HFFc6 (cell line): ENCODE results near the gene PDXDC1. TPM values are rescaled to one million over a fixed set of nuclear protein-coding genes. Genes with fewer than 3 reads are reported as not detected.
A peak's percentile ranks its signal among the peaks of the same experiment; 100 is the strongest.
"Not testable (repeated sequence)": the region's sequence is repeated elsewhere in the genome, so short reads cannot be mapped to it uniquely, and the experiment has no call there.

ENCODE experiments used
- DNase-seq: peaks from one replicate; pipeline ENCODE4 v3.0.0-alpha.2; 2018
- H3K27ac Mint-ChIP-seq: 2 replicates; pipeline ENCODE4 v1.8.0; 2020; ENCODE audit warnings: mild to moderate bottlenecking, mixed read lengths
- H3K27me3 Mint-ChIP-seq: 2 replicates; pipeline ENCODE4 v1.8.0; 2021; ENCODE audit warnings: mild to moderate bottlenecking, moderate library complexity, mixed read lengths; ENCODE audit not compliant: insufficient read depth
- H3K36me3 Mint-ChIP-seq: 2 replicates; pipeline ENCODE4 v1.8.0; 2021; ENCODE audit warnings: low read depth, mixed read lengths
- H3K4me1 Mint-ChIP-seq: 2 replicates; pipeline ENCODE4 v1.8.0; 2020; ENCODE audit warnings: low read depth, mixed read lengths
- H3K4me3 Mint-ChIP-seq: 2 replicates; pipeline ENCODE4 v1.8.0; 2020; ENCODE audit warnings: mild to moderate bottlenecking, moderate library complexity, mixed read lengths
- H3K9me3 Mint-ChIP-seq: 2 replicates; pipeline ENCODE4 v1.8.0; 2020; ENCODE audit warnings: mild to moderate bottlenecking, mixed read lengths
- CTCF ChIP-seq: fragments of 200-600 bp; sonication (generic); IDR thresholded peaks from 2 replicates; pipeline ENCODE4 v1.5.0; 2021; ENCODE audit warnings: antibody characterized with exemption, mild to moderate bottlenecking
- total RNA-seq, 6 experiments: library from RNA; stranded (reverse); fragmentation: NEBNext Ultra II Directional; extraction: Animal tissue kit (Norgen Biotek cat#: 25700); gene quantifications; 2 replicates in 1 of 6; 3 replicates in 5 of 6; pipeline ENCODE4 v1.2.3, GENCODE V29; 2021

Gene PDXDC1
- total RNA-seq, 6 experiments from 2014 or later, result 78.8 to 88.3 (median 82.0) TPM

DNA sequence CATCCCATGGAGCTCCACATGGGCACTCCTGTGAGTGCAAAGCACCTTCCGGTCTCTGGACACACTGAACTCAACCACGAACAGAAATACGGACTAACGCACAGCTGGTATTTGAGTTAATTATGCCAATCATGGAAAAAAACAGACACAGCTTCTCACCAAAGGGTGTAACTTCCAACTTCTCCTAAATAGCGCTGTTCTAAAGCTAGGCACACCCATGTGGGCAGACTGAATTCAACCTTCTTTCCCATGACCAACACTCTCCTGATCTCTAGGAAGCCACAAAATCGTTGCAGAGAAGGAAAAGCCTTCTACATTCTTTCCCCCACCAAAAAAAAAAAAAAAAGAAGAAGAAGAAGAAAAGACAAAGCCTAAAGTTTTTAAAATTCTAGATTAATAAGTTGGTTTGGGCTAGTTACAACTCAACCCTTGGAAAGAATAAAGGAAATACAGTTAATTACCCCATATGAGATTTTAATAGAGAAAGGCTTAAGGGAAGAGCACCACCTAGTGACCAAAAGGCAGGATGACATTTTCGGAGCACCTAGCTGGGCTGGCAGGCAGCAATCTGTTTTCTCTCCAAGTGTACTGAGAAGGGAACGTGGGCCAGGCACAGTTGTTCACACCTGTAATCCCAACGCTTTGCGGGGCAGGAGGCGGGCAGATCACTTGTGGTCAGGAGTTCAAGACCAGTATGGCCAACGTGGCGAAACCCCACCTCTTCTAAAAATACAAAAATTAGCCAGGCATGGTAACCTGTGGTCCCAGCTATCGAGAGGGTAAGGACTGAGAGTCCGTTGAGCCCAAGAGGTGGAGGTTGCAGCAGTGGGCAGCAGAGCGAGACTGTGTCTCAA is 97.3 kb downstream of the PDXDC1 start:
- not testable (repeated sequence) for H3K36me3 Mint-ChIP-seq, H3K27ac Mint-ChIP-seq, H3K9me3 Mint-ChIP-seq, H3K27me3 Mint-ChIP-seq, DNase-seq, H3K4me3 Mint-ChIP-seq, H3K4me1 Mint-ChIP-seq
- peak; percentile 78 for TF ChIP-seq CTCF

GRCh38 chr16:15073101-15073500 is 98.3 kb downstream of the PDXDC1 start:
- no peaks in the 10 kb centered on the region for H3K9me3 Mint-ChIP-seq
- peaks cover 9% of the 10 kb centered on the region; the same call in 1 of the 2 replicates for H3K36me3 Mint-ChIP-seq
- no peaks in the 10 kb centered on the region for H3K4me1 Mint-ChIP-seq
- no peak for DNase-seq
- no peaks in the 10 kb centered on the region for H3K27me3 Mint-ChIP-seq
- no peak for TF ChIP-seq CTCF
- no peak overlapping the region for H3K4me3 Mint-ChIP-seq
- H3K27ac Mint-ChIP-seq, result no peak overlapping the region

DNA sequence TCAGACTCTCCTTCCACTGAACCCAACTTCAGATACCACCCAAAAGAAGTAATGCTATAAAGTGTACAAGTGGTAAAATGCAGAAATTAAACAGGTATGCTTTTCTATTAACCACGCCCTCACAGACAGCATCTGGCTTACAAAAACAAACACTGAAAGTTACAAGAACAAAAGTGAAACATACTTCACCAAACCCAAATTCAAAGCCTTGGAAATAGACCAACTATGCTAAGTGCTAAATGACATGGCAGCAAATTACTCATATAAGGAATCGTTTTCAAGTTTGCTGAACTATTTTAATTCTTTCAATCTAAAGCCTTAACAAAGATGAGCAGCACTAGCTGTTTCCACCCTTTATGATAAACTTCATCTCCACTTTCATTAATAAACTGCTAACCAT is 101.3 kb downstream of the PDXDC1 start:
- not testable (repeated sequence) for H3K9me3 Mint-ChIP-seq, H3K4me3 Mint-ChIP-seq
- H3K36me3 Mint-ChIP-seq, result peaks cover 15% of the 10 kb centered on the region

DNA sequence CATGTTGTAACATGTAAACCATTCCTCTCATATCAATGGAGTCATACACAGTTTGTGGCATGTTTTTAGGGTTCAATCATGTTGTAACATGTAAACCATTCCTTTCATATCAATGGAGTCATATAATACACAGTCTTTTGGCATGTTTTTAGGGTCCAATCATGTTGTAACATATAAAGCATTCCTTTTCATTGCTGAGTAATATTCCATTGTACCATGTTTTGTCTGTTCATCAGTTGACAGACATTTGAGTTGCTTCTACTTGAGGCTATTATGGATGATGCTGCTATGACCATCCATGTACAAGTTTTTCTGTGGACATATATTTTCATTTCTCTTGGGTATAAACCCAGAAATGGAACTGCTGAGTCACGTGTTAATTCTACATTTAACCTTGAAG is 106.1 kb downstream of the PDXDC1 start:
- H3K9me3 Mint-ChIP-seq, H3K27me3 Mint-ChIP-seq, H3K27ac Mint-ChIP-seq, H3K4me3 Mint-ChIP-seq, H3K4me1 Mint-ChIP-seq, DNase-seq: not testable (repeated sequence)
- peaks cover 20% of the 10 kb centered on the region for H3K36me3 Mint-ChIP-seq

More for the DNA sequence above, 101.3 kb downstream of the PDXDC1 start:
- DNase-seq, H3K4me1 Mint-ChIP-seq, H3K27me3 Mint-ChIP-seq: not testable (repeated sequence)
- H3K27ac Mint-ChIP-seq, result 0 out of 2 replicates have a peak overlapping the region, but pooled peaks have one; percentile 2

DNA sequence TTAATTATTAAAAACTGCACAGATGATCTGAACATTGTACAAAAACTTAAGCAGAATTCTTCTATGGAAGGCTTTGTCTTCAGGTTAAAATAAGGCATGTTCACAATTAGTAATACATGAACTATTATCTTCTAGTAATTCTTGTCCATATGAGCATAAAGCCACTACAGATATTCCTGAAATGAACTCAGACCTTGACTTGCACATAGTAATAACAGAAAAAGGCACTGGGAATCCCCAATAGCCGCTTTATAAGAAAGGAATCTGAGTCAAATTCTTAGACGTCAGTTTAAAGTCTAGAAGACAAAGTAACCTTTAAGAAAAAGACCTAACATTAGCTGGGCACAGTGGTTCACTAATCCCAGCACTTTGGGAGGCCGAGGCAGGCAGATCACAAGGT is 108.0 kb downstream of the PDXDC1 start:
- H3K27ac Mint-ChIP-seq, H3K9me3 Mint-ChIP-seq, DNase-seq, H3K4me3 Mint-ChIP-seq, H3K27me3 Mint-ChIP-seq, H3K4me1 Mint-ChIP-seq: not testable (repeated sequence)
- peaks cover 13% of the 10 kb centered on the region for H3K36me3 Mint-ChIP-seq

DNA sequence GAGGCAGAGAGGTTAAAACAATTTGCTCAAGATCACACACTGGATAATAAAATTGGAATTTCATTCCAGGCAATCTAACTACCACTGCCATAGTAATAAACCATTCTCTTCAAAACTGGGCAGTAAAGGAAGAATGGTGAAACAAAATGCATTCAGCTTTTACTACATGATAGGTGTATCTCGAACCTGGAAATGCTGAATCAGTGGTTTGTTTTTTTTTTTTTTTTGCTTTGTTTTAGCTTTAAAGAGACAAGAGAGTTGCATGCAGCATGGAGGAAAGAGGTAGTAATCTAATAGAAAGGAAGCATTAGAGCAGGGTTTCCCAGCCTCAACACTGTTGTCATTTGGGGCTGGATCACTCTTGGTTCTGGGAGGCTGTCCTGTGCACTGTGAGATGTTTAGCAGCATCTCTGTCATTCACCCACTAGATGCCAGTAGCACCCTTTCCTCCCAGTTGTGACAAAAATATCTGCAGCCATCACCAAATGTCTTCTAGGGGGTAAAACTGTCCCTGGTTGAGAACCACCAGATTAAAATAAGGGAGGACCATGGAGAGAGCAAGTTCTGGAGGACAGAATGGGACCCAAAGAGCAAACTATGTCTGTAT is 115.9 kb downstream of the PDXDC1 start:
- Mint-ChIP-seq H3K4me1 (peaks cover 18% of the 10 kb centered on the region), H3K36me3 (peaks cover 15% of the 10 kb centered on the region)
- not testable (repeated sequence) for H3K9me3 Mint-ChIP-seq, DNase-seq, H3K4me3 Mint-ChIP-seq, H3K27me3 Mint-ChIP-seq, H3K27ac Mint-ChIP-seq
- peak; percentile 35; the same call in 1 of the 2 replicates for TF ChIP-seq CTCF

DNA sequence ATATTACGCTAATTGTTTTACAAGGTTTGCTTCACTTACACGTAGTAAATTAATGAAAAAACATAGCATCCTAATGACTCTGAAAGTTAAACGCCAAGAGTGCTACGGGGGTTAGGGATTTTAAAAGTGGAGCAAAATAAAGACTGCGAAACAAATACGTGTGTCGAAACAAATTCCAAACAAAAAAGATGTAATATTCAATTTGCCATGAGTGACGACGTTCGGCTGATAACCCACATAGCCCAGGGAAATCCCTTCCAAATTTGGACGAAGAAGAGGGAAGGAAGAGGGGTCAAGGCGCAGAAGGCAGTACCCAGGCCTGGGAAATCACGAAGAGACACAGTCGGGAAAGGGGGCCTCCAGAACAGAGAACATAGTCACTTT is 118.7 kb downstream of the PDXDC1 start:
- H3K4me1 Mint-ChIP-seq, result peaks cover 18% of the 10 kb centered on the region
- H3K9me3 Mint-ChIP-seq, DNase-seq, H3K27me3 Mint-ChIP-seq: not testable (repeated sequence)
- H3K4me3 Mint-ChIP-seq, result peak overlapping the region; percentile 100
- peak overlapping the region; percentile 100 for H3K27ac Mint-ChIP-seq
- peaks cover 15% of the 10 kb centered on the region for H3K36me3 Mint-ChIP-seq

DNA sequence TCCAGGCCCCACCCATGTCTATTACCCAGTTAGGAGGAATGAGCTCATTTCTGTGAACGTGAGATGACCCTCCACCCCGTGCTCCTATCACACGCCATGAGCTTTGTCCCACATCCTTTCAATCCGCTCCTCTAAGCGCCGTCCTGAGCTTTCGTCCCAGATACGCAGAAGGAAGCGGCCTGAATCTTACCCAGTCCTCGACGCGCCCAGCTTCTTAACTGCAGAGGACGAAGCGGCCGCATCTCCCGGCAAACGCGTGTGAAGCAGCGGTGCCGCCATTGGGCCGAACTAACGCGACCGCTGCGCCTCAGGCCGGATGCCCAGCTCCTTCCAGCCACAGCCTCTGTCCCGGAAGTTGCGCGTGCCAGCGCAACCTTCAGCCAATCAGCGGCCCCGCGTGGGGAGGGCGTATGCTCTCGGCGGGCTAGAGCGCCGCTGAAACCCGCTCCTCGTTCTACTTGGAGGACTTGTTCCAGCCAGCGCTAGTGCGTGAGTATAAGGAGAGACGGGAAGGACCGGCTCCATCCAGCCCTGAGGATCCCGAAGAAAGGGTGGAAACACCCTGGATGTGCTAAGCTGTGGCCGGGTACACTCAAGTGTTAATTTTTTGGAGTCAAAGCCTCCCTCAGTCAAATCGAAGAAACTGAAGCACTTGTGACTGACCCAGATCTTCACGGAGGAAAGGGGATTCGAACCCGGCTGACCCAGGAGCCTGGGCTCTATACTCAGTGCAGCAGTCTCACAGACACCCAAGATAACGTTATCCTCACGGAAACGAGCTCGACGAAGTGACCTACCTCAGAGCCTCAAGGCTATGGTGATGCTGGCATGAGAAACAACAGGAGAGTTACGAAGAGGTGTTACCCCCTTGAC is 119.4 kb downstream of the PDXDC1 start, which contains the start of gene RRN3:
TSS of gene RRN3 (minus strand) at position 318 of the 873 bp plus-strand sequence. CDS start at position 279, 39 bp downstream.
- not testable (repeated sequence) for H3K9me3 Mint-ChIP-seq, H3K27me3 Mint-ChIP-seq
- Mint-ChIP-seq H3K36me3 (peaks cover 15% of the 10 kb centered on the region), H3K4me1 (peaks cover 18% of the 10 kb centered on the region), H3K27ac (peak within 1 kb of the TSS; percentile 100), H3K4me3 (peak within 1 kb of the TSS; percentile 100)
- DNase-seq, result peak; percentile 93

DNA sequence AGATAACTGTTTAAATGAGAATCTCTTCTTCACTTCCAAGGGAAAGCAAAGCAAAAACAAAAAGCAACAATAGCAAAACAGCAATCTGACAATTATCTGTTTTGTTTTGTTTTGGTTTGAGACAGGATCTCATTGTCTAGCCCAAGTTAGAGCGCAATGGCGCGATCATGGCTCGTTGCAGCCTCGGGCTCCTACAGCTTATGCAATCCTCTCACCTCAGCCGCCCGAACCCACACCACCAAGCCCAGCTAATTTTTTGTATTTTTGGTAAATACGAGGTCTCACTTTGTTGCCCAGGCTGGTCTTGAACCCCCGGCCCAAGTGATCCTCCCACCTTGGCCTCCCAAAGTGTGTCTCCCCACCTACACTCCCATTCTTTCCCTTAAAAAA is 121.8 kb downstream of the PDXDC1 start:
- not testable (repeated sequence) for DNase-seq, H3K4me3 Mint-ChIP-seq, H3K27ac Mint-ChIP-seq, H3K27me3 Mint-ChIP-seq, H3K9me3 Mint-ChIP-seq
- H3K4me1 Mint-ChIP-seq, result peaks cover 18% of the 10 kb centered on the region
- H3K36me3 Mint-ChIP-seq, result peaks cover 15% of the 10 kb centered on the region

- H3K27ac Mint-ChIP-seq, DNase-seq, H3K27me3 Mint-ChIP-seq, H3K9me3 Mint-ChIP-seq, H3K36me3 Mint-ChIP-seq, H3K4me1 Mint-ChIP-seq, H3K4me3 Mint-ChIP-seq: not testable (repeated sequence)
Measured at GRCh38 chr16:15099366-15099909, 124.6 kb downstream of the PDXDC1 start.
